Endothelial cell of umbilical vein (primary cell): ENCODE results near the gene HDAC9. TPM values are rescaled to one million over a fixed set of nuclear protein-coding genes. Genes with fewer than 3 reads are reported as not detected.

Experiments used
- BruUV-seq: library from RNA; stranded (reverse); fragments of 400-500 nt; replicated peaks from 2 replicates; lab custom pipeline; 2021; lab: Mats Ljungman, UMichigan
- CTCF ChIA-PET: fragments of 300-600, 350-600 bp; sonication (Branson Sonifier 250); formaldehyde crosslinking; loops from one replicate; lab custom pipeline; 2021; ENCODE audit warnings: antibody characterized with exemption, inconsistent platforms; lab: Charles Lee
- POLR2A ChIA-PET: fragments of 300-600, 350-600 bp; sonication (Branson Sonifier 250); formaldehyde crosslinking; loops from one replicate; lab custom pipeline; 2021; ENCODE audit warnings: antibody characterized with exemption, inconsistent platforms; lab: Charles Lee
- DNase-seq: peaks from one replicate; pipeline ENCODE4 v3.0.0-alpha.2; 2011; ENCODE audit warnings: low read depth, low spot score
- FAIRE-seq: peaks from 2 replicates; lab custom pipeline; 2011; peaks lifted over from hg19 to GRCh38; lab: Jason Lieb, UNC
- H2AFZ ChIP-seq: 2 replicates; pipeline ENCODE4 v1.6.0; 2012; ENCODE audit warnings: low read depth, low read length, control low read depth, inconsistent platforms
- H3K27ac ChIP-seq: 2 replicates; pipeline ENCODE4 v1.5.1; 2011; ENCODE audit warnings: low read depth, mild to moderate bottlenecking, control low read depth, low read length, moderate library complexity; ENCODE audit not compliant: insufficient read depth
- H3K27me3 ChIP-seq, 2 experiments: 2 replicates each; pipeline versions ENCODE4 v1.6.0 to v1.6.1; 2011; ENCODE audit warnings: low read length in 2 of 2, mixed read lengths in 1 of 2; ENCODE audit not compliant: control insufficient read depth in 2 of 2, insufficient read depth in 2 of 2
- H3K36me3 ChIP-seq, 2 experiments: 2 replicates in 1 of 2; 3 replicates in 1 of 2; pipeline ENCODE4 v1.5.1; 2011; ENCODE audit warnings: low read length in 2 of 2, mild to moderate bottlenecking in 1 of 2, moderate library complexity in 1 of 2; ENCODE audit not compliant: control insufficient read depth in 2 of 2, insufficient read depth in 2 of 2; ENCODE audit errors: extremely low read depth in 1 of 2
- H3K4me1 ChIP-seq: 3 replicates; pipeline ENCODE4 v1.5.1; 2011; ENCODE audit warnings: mild to moderate bottlenecking, low read length; ENCODE audit not compliant: control insufficient read depth, insufficient read depth; ENCODE audit errors: extremely low read depth
- H3K4me2 ChIP-seq: 2 replicates; pipeline ENCODE4 v1.6.1; 2011; ENCODE audit warnings: low read length, control low read depth, mixed read lengths; ENCODE audit not compliant: insufficient read depth
- H3K4me3 ChIP-seq, 3 experiments: fragments of 200-600 bp in 1 of 3; sonication (generic), shearing (Covaris generic) in 1 of 3; replicated peaks in 1 of 3; 2 replicates each; pipeline ENCODE4 v1.5.1; 2011 to 2016; ENCODE audit warnings: control low read depth in 3 of 3, low read length in 3 of 3, mild to moderate bottlenecking in 2 of 3, inconsistent platforms in 1 of 3, low read depth in 1 of 3, moderate library complexity in 1 of 3; ENCODE audit not compliant: insufficient read depth in 1 of 3
- H3K79me2 ChIP-seq: 2 replicates; pipeline ENCODE4 v1.6.0; 2012; ENCODE audit warnings: low read length, inconsistent platforms; ENCODE audit not compliant: control insufficient read depth, insufficient read depth
- H3K9ac ChIP-seq: replicated peaks from 2 replicates; pipeline ENCODE3; 2011; ENCODE audit warnings: low read length, control low read depth; ENCODE audit not compliant: insufficient read depth; ENCODE audit errors: extremely low read depth
- H3K9me1 ChIP-seq: replicated peaks from 3 replicates; pipeline ENCODE4 v1.6.0; 2011; ENCODE audit warnings: mild to moderate bottlenecking, low read length; ENCODE audit not compliant: control insufficient read depth, insufficient read depth; ENCODE audit errors: extremely low read depth
- H3K9me3 ChIP-seq: replicated peaks from 2 replicates; pipeline ENCODE4 v1.5.1; 2012; ENCODE audit warnings: low read length, inconsistent platforms; ENCODE audit not compliant: control insufficient read depth, insufficient read depth
- H4K20me1 ChIP-seq: replicated peaks from 2 replicates; pipeline ENCODE3; 2011; ENCODE audit warnings: mild to moderate bottlenecking, low read length; ENCODE audit not compliant: control insufficient read depth, insufficient read depth; ENCODE audit errors: extremely low read depth
- EZH2 ChIP-seq: IDR thresholded peaks from 2 replicates; pipeline ENCODE4 v1.6.1; 2012; ENCODE audit warnings: borderline replicate concordance, low read depth, mild to moderate bottlenecking, moderate library complexity, low read length, inconsistent platforms; ENCODE audit not compliant: severe bottlenecking
- FOS ChIP-seq: IDR thresholded peaks from 2 replicates; pipeline ENCODE4 v1.6.1; 2011; ENCODE audit warnings: mild to moderate bottlenecking, low read length, moderate library complexity, borderline replicate concordance; ENCODE audit not compliant: insufficient read depth
- GATA2 ChIP-seq: IDR thresholded peaks from 2 replicates; pipeline ENCODE4 v1.7.0; 2011; ENCODE audit warnings: low read depth, mild to moderate bottlenecking, moderate library complexity, mixed read lengths, low read length; ENCODE audit not compliant: insufficient read length, insufficient read depth
- JUN ChIP-seq: IDR thresholded peaks from 2 replicates; pipeline ENCODE4 v1.6.1; 2011; ENCODE audit warnings: borderline replicate concordance, low read depth; ENCODE audit not compliant: insufficient read length, insufficient read depth
- MYC ChIP-seq: IDR thresholded peaks from one replicate; pipeline ENCODE4 v1.6.1; 2011; ENCODE audit warnings: mild to moderate bottlenecking, low read depth, low read length
- POLR2A ChIP-seq: IDR thresholded peaks from 2 replicates; pipeline ENCODE4 v1.6.1; 2012; ENCODE audit warnings: low read depth, mild to moderate bottlenecking, control low read depth, low read length
- POLR2AphosphoS5 ChIP-seq: IDR thresholded peaks from 2 replicates; pipeline ENCODE4 v1.6.1; 2012; ENCODE audit warnings: low read depth, mild to moderate bottlenecking, control low read depth, low read length, moderate library complexity; ENCODE audit not compliant: insufficient read depth
- dilution Hi-C: fragments of 300-500 bp; cut with MboI; formaldehyde crosslinking; loops from one replicate; pipeline ENCODE4 v1.15.0; 2019; ENCODE audit warnings: low sequenced_read_pairs; ENCODE audit not compliant: extremely low pct_ligation_motif_present
- intact Hi-C: fragments of 100-400 bp; cut with micrococcal nuclease; formaldehyde crosslinking; loops from one replicate; pipeline ENCODE4 v1.10.0; 2022
- polyA plus RNA-seq, 4 experiments: library from polyadenylated mRNA; depleted of rRNA in 3 of 4; stranded (reverse) in 3 of 4; unstranded in 1 of 4; fragments of >200 nt; gene quantifications; 2 replicates each; pipeline versions ENCODE4 v1.2.1 to v1.2.3, GENCODE V29; 2011 to 2012; ENCODE audit warnings: missing spikeins in 1 of 4
- total RNA-seq: library from RNA; stranded (reverse); gene quantifications from 2 replicates; pipeline ENCODE4 v1.2.3, GENCODE V29; 2021

The HDAC9 gene
- total and polyA plus RNA-seq, 2 donors (not counting 3 experiments of a cell fraction or from before 2014, with no cell fraction given) = 1.8 to 11.6 TPM

DNA sequence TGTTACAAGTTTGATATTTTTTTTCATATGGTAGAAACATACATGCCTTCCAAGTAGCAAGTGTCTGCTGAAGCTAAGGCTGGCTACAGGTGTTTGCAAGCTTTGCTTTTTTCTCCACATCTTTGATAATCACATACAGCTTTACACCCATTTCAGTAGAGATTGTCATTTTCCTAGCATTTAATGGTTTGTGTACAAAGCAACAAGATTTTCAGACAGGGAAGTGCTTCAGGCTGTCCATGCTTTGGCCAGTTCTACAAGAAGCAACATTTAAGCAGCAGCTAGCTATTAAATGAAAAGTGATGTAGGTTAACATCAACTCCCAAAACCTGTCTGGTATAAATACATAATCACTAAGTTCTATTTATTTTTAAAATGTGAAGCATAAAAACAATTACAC is 2.3 kb downstream of the HDAC9 start:
- Histone ChIP-seq H3K27ac (no peak overlapping the region), H3K9ac (no peak overlapping the region), H3K9me3 (no peaks in the 10 kb centered on the region), H3K4me2 (no peak overlapping the region), H3K27me3 (no peaks in the 10 kb centered on the region), H4K20me1 (no peaks in the 10 kb centered on the region), H3K4me1 (peaks cover 6% of the 10 kb centered on the region), H3K79me2 (no peaks in the 10 kb centered on the region), H3K36me3 (no peaks in the 10 kb centered on the region), H3K9me1 (no peaks in the 10 kb centered on the region), H3K4me3 (no peak overlapping the region), H2AFZ (no peak overlapping the region)
- intact Hi-C loops = loop anchor here (5.0 kb wide), 1 partner anchor 90 kb away; no protein-coding TSS in a partner anchor
- FAIRE-seq (no peak), DNase-seq (no peak)
- ChIA-PET CTCF (interaction anchor here (1.4 to 3.3 kb wide), 3 partner anchors 9 to 145 kb away, joined by 4 to 12 read pairs (median 6); no protein-coding TSS in a partner anchor), POLR2A (no interaction called here)
- dilution Hi-C loops = no loop called here
- no peak for TF ChIP-seq JUN
- no peak for TF ChIP-seq EZH2
- no peak for TF ChIP-seq POLR2A
- TF ChIP-seq POLR2AphosphoS5 = no peak
- no peak for TF ChIP-seq GATA2
- TF ChIP-seq MYC = no peak
- no TSS peak for BruUV-seq

DNA sequence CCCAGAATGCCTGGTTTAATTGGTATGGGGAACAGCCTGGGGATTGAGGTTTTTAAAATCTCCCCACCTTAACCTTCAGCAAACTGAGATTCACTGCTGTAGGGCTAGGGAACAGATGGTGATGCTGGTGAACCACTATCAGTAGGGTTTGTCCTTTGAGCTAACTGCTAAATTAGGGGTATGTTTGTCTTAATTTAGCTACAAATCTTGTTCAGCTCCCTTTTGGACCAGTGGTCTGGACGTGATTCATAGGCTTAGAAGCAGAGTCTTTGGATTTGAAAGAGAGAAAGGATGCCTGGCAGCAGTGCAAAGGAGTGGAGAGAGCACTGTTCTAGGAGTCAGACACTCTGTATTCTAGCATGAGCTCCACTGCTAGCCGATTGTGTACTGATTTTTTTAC is 2.8 kb downstream of the HDAC9 start:
- Histone ChIP-seq H4K20me1 (no peaks in the 10 kb centered on the region), H3K9ac (no peak overlapping the region), H3K4me1 (peaks cover 12% of the 10 kb centered on the region), H3K9me1 (no peaks in the 10 kb centered on the region), H3K9me3 (no peaks in the 10 kb centered on the region), H3K27me3 (no peaks in the 10 kb centered on the region), H3K4me3 (no peak overlapping the region), H3K27ac (no peak overlapping the region), H3K36me3 (no peaks in the 10 kb centered on the region), H2AFZ (no peak overlapping the region), H3K79me2 (no peaks in the 10 kb centered on the region), H3K4me2 (no peak overlapping the region)
- DNase-seq (no peak), FAIRE-seq (no peak)
- dilution Hi-C loops = no loop called here
- no TSS peak for BruUV-seq
- intact Hi-C loops = loop anchor here (5.0 kb wide), 1 partner anchor 91 kb away; no protein-coding TSS in a partner anchor
- POLR2A ChIA-PET = no interaction called here
- CTCF ChIA-PET = interaction anchor here (1.2 to 3.3 kb wide), 3 partner anchors 10 to 73 kb away, joined by 3 to 12 read pairs (median 6); no protein-coding TSS in a partner anchor
- no peak for TF ChIP-seq FOS
